GM12865 (cell line): Measurements from ENCODE around the gene PKMYT1.

Experiments
- DNase-seq: peaks from one replicate; pipeline ENCODE4 v3.0.0; 2010; ENCODE audit warnings: low read depth
- H3K4me3 ChIP-seq: 2 replicates; pipeline ENCODE4 v1.5.1; 2011; ENCODE audit warnings: mild to moderate bottlenecking, low read depth, low read length, control low read depth
- TF ChIP-seq, protein P1 (sequence below): IDR thresholded peaks from 2 replicates; pipeline ENCODE4 v1.5.1; 2011; ENCODE audit warnings: low read length, control low read depth, low read depth, inconsistent platforms; ENCODE audit not compliant: insufficient read depth; ENCODE audit errors: missing control alignments

The PKMYT1 gene

GRCh38 chr16:2974319-2975056 is 5.8 kb downstream of the PKMYT1 start:
- TF ChIP-seq, protein P1, sequence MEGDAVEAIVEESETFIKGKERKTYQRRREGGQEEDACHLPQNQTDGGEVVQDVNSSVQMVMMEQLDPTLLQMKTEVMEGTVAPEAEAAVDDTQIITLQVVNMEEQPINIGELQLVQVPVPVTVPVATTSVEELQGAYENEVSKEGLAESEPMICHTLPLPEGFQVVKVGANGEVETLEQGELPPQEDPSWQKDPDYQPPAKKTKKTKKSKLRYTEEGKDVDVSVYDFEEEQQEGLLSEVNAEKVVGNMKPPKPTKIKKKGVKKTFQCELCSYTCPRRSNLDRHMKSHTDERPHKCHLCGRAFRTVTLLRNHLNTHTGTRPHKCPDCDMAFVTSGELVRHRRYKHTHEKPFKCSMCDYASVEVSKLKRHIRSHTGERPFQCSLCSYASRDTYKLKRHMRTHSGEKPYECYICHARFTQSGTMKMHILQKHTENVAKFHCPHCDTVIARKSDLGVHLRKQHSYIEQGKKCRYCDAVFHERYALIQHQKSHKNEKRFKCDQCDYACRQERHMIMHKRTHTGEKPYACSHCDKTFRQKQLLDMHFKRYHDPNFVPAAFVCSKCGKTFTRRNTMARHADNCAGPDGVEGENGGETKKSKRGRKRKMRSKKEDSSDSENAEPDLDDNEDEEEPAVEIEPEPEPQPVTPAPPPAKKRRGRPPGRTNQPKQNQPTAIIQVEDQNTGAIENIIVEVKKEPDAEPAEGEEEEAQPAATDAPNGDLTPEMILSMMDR: no peak
- DNase-seq: no peak
- no peak overlapping the region for H3K4me3 ChIP-seq

DNA sequence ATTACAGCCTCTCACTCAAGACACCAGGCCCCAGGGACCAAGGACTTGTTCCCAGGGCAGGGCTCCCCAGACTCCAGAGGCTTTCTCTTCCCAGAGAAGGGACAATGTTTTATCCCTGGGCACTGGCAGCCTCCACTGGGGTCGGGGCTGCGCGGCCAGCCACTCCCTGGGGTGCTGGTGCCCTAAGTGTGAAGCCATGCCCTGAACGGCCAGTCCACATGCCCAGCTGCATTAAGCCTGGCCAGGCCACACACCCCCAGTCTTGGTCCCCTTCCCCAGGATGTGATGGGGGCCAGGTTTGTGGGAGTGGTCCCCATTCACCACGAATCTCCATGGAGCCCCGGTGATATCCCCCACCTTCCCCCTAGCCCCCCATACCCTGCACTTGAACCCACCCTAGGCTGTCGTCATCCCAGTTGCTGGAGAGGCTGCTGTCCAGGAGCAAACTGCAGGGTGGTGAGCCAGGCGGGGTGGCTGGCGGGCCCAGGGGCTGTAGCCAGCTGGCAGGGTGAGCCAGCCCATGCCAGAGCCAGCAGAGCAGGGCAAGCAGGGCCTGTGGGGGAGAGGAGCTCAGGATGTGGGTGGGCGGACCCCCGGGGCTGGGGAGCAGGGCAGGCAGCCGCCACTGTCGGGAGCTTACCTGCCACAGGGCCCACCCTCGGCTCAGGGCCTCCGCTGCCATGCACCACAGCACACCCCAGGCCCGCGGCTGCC is 6.5 kb downstream of the PKMYT1 start:
- DNase-seq: no peak
- H3K4me3 ChIP-seq: no peak overlapping the region
- TF ChIP-seq, protein P1: no peak

DNA sequence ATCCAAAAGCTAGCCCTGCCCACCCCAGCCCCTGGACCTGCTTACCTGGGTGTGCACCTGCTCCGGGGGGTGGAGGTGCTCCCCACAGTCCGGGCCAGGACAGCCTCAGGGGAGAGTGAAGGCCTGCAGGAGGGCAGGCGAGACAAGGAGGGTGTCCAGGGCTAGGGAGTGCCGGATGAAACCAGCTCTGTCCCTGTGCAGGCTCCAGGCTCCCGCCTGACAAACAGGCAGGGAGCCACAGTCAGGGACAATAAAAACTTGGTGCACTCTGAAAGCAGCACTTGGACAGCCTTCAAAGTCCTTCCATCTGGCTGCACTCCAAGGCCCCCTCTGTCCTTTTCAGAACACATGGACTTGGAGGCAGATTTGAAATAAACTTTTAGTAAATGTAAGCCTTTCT is 7.2 kb downstream of the PKMYT1 start:
- no peak for DNase-seq
- no peak overlapping the region for H3K4me3 ChIP-seq
- TF ChIP-seq, protein P1: no peak

- TF ChIP-seq, protein P1: no peak
- H3K4me3 ChIP-seq: no peak overlapping the region
- DNase-seq: no peak
These were observed 8.1 kb downstream of the PKMYT1 start for GRCh38 chr16:2971985-2972784.

- H3K4me3 ChIP-seq: no peak overlapping the region
- no peak for DNase-seq
- TF ChIP-seq, protein P1: no peak
These were observed 8.9 kb downstream of the PKMYT1 start for GRCh38 chr16:2971134-2971984.

DNA sequence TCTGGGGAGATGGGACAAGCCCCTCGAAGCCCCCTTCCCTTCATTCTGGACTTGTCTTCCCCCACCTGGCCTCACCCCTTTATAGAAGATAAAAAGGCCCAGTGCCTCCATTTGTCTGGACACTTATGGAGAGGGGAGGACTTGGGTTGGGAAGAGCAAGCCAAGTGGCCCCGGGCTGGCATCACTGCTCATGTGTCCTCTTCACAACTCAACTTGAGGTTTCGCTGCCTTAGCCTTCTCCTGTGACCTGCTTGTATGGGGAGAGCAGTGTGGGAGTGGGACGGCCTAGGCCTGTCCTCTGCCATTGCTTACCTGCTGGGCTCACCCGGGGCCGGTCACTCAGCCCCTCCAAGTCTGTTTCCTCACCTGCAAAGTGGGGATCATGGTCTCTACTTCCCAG is 9.7 kb downstream of the PKMYT1 start:
- H3K4me3 ChIP-seq: peak overlapping the region; percentile 76

More for the DNA sequence above, 9.7 kb downstream of the PKMYT1 start:
- TF ChIP-seq, protein P1: no peak
- DNase-seq: no peak
